Smooth muscle cell (in vitro differentiated cells): ENCODE results near the gene MYO15B. TPM values are rescaled to one million over a fixed set of nuclear protein-coding genes. Genes with fewer than 3 reads are reported as not detected.

Source experiments
- DNase-seq: peaks from one replicate; lab custom pipeline; 2025; ENCODE audit not compliant: unreplicated experiment; lab: John Stamatoyannopoulos, UW
- H2AFZ ChIP-seq: fragments of 200-600 bp; sonication (generic); 2 replicates; pipeline ENCODE4 v1.6.0; 2016; ENCODE audit warnings: antibody characterized with exemption, low read depth, mild to moderate bottlenecking
- H3F3A ChIP-seq: fragments of 200-600 bp; sonication (generic); 2 replicates; pipeline ENCODE4 v1.6.0; 2017; ENCODE audit warnings: antibody characterized with exemption, low read depth
- H3K27ac ChIP-seq: fragments of 200-600 bp; sonication (generic); 2 replicates; pipeline ENCODE4 v1.5.1; 2016; ENCODE audit warnings: low read depth, mild to moderate bottlenecking
- H3K27me3 ChIP-seq: fragments of 200-600 bp; sonication (generic); 2 replicates; pipeline ENCODE4 v1.6.1; 2016; ENCODE audit warnings: low read depth, mild to moderate bottlenecking
- H3K36me3 ChIP-seq: fragments of 200-600 bp; sonication (generic); 2 replicates; pipeline ENCODE4 v1.5.1; 2016; ENCODE audit warnings: low read depth
- H3K4me1 ChIP-seq: fragments of 200-600 bp; sonication (generic); 2 replicates; pipeline ENCODE4 v1.5.1; 2016; ENCODE audit warnings: low read depth
- H3K4me2 ChIP-seq: fragments of 200-600 bp; sonication (generic); 2 replicates; pipeline ENCODE4 v1.6.0; 2016; ENCODE audit warnings: mild to moderate bottlenecking
- H3K4me3 ChIP-seq: fragments of 200-600 bp; sonication (generic); 2 replicates; pipeline ENCODE4 v1.5.1; 2016; ENCODE audit warnings: mild to moderate bottlenecking
- H3K79me2 ChIP-seq: fragments of 200-600 bp; sonication (generic); 2 replicates; pipeline ENCODE4 v1.6.0; 2016; ENCODE audit warnings: low read depth, mild to moderate bottlenecking
- H3K9ac ChIP-seq: fragments of 200-600 bp; sonication (generic); 2 replicates; pipeline ENCODE4 v1.6.0; 2016; ENCODE audit warnings: low read depth
- H3K9me3 ChIP-seq: fragments of 200-600 bp; sonication (generic); replicated peaks from 2 replicates; pipeline ENCODE4 v1.5.1; 2016; ENCODE audit warnings: low read depth
- H4K20me1 ChIP-seq: fragments of 200-600 bp; sonication (generic); 2 replicates; pipeline ENCODE4 v1.6.0; 2016; ENCODE audit warnings: low read depth
- WGBS: methylation state at CpG from one replicate; pipeline ENCODE4 v1.1.7; 2016; ENCODE audit warnings: low lambda C conversion rate; 5-methylcytosine and 5-hydroxymethylcytosine counted together
- polyA plus RNA-seq: library from polyadenylated mRNA; unstranded; fragments of >200 nt; fragmentation: Nextera tagmentation; extraction: Ambion mirVana; gene quantifications from 2 replicates; pipeline ENCODE4 v1.2.1, GENCODE V29; 2016
- total RNA-seq: library from RNA; depleted of rRNA; stranded (reverse); fragments of >200 nt; gene quantifications from 2 replicates; pipeline ENCODE4 v1.2.3, GENCODE V29; 2014
- TF ChIP-seq, protein P1 (sequence below): fragments of 200-600 bp; sonication (generic); IDR thresholded peaks from 2 replicates; pipeline ENCODE4 v1.5.1; 2017; ENCODE audit warnings: borderline replicate concordance, mild to moderate bottlenecking, antibody characterized with exemption; ENCODE audit not compliant: insufficient read depth, poor library complexity, severe bottlenecking

MYO15B gene
- total and polyA plus RNA-seq, 2 experiments from 2014 or later: 14.7 to 17.5 TPM

- Histone ChIP-seq H3K79me2 (no peaks in the 10 kb centered on the region), H2AFZ (no peak overlapping the region), H3F3A (no peaks in the 10 kb centered on the region), H3K36me3 (no peaks in the 10 kb centered on the region), H3K4me1 (no peaks in the 10 kb centered on the region), H3K9me3 (no peaks in the 10 kb centered on the region), H3K27ac (no peak overlapping the region), H3K9ac (no peak overlapping the region), H4K20me1 (no peaks in the 10 kb centered on the region), H3K4me3 (no peak overlapping the region), H3K4me2 (no peak overlapping the region), H3K27me3 (no peaks in the 10 kb centered on the region)
- 90% methylated on average over 27 of the region's 27 CpGs for WGBS
- DNase-seq: no peak
- TF ChIP-seq, protein P1, sequence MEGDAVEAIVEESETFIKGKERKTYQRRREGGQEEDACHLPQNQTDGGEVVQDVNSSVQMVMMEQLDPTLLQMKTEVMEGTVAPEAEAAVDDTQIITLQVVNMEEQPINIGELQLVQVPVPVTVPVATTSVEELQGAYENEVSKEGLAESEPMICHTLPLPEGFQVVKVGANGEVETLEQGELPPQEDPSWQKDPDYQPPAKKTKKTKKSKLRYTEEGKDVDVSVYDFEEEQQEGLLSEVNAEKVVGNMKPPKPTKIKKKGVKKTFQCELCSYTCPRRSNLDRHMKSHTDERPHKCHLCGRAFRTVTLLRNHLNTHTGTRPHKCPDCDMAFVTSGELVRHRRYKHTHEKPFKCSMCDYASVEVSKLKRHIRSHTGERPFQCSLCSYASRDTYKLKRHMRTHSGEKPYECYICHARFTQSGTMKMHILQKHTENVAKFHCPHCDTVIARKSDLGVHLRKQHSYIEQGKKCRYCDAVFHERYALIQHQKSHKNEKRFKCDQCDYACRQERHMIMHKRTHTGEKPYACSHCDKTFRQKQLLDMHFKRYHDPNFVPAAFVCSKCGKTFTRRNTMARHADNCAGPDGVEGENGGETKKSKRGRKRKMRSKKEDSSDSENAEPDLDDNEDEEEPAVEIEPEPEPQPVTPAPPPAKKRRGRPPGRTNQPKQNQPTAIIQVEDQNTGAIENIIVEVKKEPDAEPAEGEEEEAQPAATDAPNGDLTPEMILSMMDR: no peak
Observed at GRCh38 chr17:75612906-75613626, 25.5 kb downstream of the MYO15B start.

DNA sequence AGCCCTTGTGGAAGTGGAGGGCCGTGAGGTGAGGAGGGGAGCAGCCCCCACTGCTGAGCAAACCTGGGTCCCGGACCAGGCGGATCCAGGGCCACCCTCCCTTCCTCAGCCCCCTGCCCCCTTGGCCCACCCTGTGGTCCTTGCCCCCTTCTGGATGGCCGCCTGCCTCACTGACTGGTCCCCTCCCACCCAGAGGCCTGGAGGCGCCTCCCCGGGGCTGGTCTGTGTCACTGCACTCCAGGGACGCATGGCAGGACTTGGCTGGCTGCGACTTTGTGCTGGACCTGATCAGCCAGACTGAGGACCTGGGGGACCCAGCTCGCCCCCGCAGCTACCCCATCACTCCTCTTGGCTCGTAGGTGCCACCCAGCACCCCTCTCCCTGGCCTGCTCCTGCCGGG is 26.4 kb downstream of the MYO15B start:
- Histone ChIP-seq H4K20me1 (no peaks in the 10 kb centered on the region), H3K4me3 (no peak overlapping the region), H3K27ac (no peak overlapping the region), H3K36me3 (no peaks in the 10 kb centered on the region), H2AFZ (no peak overlapping the region), H3K79me2 (no peaks in the 10 kb centered on the region), H3K4me2 (no peak overlapping the region), H3F3A (no peaks in the 10 kb centered on the region), H3K27me3 (no peaks in the 10 kb centered on the region), H3K4me1 (no peaks in the 10 kb centered on the region), H3K9me3 (no peaks in the 10 kb centered on the region), H3K9ac (no peak overlapping the region)
- TF ChIP-seq, protein P1: no peak
- WGBS: 82% methylated on average over 6 of the region's 12 CpGs
- no peak for DNase-seq

DNA sequence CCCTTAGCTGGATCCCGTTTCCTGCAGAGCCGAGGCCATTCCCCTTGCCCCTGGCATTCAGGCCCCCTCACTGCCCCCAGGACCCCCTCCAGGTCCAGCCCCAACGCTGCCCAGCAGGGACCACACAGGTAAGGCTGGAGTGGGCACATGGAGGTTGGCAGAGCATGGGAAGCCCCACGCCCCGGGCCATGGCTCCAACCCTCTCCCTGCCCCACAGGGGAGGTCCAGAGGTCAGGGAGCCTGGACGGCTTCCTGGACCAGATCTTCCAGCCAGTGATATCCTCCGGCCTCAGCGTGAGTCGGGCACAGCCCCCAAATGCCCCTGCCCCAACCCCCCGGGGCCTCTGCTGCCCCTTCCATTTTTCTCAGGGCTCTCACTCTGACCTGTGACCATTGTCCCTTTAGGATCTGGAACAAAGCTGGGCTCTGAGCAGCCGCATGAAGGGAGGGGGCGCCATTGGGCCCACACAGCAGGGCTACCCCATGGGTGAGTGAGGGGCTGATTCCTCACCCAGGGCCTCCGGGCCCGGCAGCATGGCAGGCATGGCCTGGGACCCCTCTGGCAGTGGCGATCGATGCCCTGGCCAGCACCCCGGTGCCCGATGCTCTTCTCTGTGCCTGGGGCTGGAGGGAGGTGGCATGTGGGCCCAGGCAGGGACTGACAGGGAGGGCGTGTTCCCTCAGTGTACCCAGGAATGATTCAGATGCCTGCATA is 27.1 kb downstream of the MYO15B start:
- H4K20me1 ChIP-seq: no peaks in the 10 kb centered on the region
- no peaks in the 10 kb centered on the region for H3F3A ChIP-seq
- H3K4me1 ChIP-seq: no peaks in the 10 kb centered on the region
- TF ChIP-seq, protein P1: no peak
- H3K4me3 ChIP-seq: no peak overlapping the region
- WGBS: 96% methylated on average over 18 of the region's 19 CpGs
- H3K27ac ChIP-seq: no peak overlapping the region
- H2AFZ ChIP-seq: no peak overlapping the region
- no peaks in the 10 kb centered on the region for H3K36me3 ChIP-seq
- no peaks in the 10 kb centered on the region for H3K27me3 ChIP-seq
- H3K4me2 ChIP-seq: no peak overlapping the region
- no peaks in the 10 kb centered on the region for H3K9me3 ChIP-seq
- no peak for DNase-seq
- no peak overlapping the region for H3K9ac ChIP-seq
- H3K79me2 ChIP-seq: no peaks in the 10 kb centered on the region
